Medulla oblongata (tissue), 1 donor: ENCODE measurements around the gene ZNRF3.

Source experiments
- DNase-seq: peaks from one replicate; pipeline ENCODE4 v3.0.0-alpha.2; 2015; ENCODE audit errors: extremely low spot score

The ZNRF3 gene

DNA sequence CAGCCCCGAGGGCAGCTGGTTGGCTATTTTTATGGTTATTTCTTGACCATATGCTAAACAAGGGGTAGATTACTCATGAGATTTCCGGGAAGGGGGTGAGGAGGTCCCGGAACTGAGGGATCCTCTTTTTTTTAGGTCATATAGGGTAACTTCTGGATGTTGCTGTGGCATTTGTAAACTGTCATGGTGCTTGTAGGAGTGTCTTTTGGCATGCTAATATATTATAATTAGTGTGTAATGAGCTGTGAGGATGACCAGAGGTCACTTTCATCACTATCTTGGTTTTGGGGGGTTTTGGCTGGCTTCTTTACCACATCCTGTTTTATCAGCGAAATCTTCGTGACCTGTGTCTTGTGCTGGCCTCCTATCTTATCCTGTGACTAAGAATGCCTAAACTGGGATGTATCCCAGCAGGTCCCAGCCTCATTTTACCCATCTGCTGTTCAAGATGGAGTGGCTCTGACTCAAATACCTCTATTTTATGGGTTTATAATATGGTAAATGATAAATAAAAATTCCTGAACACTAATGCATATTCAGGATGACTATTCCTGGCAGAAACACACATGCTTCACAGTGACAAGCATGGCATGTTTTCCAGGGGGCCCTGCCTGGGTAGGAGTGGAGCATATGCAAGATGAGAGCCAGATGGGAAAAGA lies 200.7 kb downstream of the ZNRF3 start:
- no peak for DNase-seq

DNA sequence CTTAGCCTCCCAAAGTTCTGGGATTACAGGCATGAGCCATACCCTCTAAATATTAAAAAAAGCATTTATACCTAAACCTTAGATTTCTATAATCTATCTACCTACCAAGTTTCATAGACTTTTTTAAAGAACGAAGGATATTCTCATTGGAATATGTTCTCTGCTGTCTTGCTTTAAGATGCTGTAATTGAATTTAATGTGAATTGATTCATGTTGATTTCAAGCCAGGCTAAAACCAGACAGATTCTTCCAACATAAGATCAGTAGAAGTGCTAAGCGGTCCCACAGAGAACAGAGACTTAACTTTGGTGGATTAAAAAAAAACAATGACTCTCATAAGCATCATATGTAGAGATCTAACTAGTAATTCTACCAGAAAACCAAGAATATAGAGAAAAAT lies 203.6 kb downstream of the ZNRF3 start:
- no peak for DNase-seq

DNA sequence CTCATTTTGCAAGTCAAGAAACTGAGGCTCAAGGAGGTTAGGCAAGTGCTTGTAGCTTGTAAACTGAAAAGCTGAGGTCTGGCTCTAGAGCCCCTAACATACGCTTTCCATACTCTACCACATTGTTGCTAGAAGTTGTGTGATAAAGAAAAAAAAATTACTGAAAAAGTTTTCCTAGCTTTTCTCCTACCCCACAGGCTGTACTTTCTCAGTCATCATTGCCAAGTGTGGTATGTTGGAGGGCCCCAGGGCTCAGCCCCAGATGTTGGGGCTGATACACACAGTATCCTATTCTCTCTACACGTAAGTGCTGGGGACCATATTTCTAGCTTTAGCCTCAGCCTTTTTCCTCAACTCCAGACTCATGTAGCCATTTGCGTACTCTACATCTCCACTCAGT lies 205.4 kb downstream of the ZNRF3 start:
- no peak for DNase-seq

DNA sequence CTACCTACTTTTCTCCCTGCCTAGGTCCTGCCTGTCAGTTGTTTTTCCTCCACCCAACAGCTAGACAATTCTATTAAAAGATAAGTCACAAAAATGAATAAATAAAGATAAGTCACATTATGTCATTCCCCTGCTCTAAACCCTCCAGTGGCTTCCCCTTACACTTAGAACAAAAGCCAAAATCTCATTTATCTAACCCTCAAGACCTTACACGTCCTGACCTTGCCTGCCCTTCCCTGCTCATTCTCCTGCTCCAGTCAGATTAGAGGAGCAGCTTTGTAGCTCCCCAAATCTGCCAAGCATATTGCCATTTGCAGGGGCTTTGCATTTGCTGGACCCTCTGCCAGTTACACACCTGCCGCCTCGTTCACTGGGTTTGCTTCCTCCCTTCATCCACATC lies 206.1 kb downstream of the ZNRF3 start:
- no peak for DNase-seq

DNA sequence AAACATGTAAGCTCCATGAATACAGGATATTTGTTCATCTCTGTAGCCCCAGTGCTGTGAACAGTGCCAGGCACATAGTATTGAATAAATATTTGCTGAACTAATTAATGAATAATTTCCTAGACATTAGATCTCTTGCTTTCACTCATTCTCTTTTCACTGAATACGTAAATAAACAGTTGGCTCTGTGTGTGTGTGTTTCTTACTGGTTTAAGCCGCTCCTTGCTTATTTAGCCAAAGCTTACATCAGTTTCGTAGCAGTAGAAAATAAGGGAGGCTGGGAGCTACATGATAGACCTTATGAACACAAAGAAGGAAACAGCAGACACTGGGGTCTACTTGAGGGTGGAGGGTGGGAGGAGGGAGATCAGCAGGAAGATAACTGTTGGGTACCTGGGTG lies 206.7 kb downstream of the ZNRF3 start:
- DNase-seq: no peak

DNA sequence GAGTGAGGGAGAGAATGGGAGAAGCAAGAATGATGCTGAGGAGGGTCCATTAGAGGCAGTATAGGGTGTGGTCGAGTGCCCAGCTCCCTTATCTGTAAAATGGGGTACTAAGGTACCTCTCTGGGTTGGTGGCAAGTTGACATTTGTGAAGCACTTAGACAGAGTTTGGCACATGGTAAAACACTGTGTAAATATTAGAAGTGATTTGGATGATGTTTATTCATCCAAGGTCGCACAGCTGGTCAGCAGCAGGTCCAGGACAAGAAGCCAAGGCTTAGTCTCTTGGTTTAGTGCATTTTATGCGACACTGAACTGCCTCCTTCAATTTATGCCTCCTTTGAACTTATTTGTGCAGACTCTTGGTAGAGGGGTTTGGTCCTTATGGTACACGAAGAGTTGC lies 208.9 kb downstream of the ZNRF3 start:
- no peak for DNase-seq

DNA sequence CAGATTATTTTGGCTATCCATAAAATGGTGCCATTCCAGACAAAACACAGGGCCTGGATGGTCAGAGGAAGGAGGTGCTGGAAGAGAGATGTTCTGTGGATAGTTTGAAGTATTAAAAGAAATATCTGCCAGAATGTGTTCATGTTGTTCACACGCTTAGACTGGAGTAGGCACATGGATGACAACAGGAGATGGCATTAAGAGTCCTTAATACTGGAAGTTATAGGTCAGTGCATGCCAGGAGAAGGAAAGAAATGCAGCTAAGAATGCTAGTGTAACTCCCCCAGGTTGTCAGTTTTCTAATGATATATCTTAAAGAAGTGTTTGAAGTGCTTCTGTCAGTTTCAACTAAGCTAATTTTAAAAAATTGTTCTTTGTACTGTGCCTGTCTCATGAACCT lies 209.7 kb downstream of the ZNRF3 start:
- no peak for DNase-seq

DNA sequence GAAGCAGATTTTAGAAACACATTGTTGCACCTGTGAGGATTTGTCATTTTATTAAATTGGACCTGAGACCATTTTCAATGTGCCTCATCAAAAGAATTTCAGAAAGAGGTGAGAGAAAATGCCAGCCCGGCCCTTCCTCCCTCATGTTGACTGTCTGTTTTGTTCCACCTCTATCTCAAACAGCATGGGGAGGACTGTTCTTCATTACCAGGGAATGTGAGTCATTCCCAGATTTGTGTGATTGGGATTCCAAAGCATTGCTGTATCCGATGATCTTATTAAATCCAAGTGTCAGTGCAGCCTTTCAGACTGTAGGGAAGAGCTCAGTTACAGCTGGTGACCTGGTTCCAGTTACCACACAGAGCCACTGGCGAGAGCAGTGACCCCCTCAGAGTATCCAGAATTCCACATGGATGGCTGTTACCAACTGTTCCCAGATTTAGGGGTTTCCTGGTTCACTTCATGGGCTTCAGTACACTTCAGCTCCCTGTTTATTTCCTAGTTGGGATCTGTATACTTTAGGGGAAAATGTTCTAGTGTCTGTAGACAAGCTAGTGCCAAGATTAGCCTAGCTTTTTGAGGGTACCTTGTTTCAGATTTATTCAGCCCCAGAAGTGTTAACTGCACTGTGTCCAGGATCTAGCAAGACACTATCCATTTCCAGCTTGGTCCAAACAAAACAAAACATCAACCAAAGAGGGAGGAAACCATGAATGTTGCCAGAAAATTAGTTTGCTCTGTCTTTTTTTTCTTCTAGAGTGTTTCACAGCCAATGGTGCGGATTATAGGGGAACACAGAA lies 210.3 kb downstream of the ZNRF3 start:
- DNase-seq: no peak

DNA sequence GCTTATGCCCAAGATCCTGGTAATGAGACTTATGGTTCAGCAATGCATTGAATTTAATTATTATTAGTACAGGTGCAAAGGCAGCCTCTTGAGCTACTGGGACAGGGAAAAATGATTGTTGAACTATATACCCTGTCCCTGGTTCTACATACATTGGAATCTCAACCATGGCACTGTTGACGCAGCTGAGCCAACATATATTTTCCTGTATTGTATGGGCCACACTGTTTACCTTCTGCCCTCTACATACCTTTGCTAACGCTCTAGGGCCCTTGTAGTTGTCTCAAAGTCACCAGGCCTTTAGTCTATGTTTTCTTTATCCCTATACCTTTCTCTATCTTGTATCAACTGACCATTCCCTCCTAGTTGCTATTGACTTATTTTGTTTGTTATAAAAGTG lies 212.1 kb downstream of the ZNRF3 start:
- DNase-seq: no peak

DNA sequence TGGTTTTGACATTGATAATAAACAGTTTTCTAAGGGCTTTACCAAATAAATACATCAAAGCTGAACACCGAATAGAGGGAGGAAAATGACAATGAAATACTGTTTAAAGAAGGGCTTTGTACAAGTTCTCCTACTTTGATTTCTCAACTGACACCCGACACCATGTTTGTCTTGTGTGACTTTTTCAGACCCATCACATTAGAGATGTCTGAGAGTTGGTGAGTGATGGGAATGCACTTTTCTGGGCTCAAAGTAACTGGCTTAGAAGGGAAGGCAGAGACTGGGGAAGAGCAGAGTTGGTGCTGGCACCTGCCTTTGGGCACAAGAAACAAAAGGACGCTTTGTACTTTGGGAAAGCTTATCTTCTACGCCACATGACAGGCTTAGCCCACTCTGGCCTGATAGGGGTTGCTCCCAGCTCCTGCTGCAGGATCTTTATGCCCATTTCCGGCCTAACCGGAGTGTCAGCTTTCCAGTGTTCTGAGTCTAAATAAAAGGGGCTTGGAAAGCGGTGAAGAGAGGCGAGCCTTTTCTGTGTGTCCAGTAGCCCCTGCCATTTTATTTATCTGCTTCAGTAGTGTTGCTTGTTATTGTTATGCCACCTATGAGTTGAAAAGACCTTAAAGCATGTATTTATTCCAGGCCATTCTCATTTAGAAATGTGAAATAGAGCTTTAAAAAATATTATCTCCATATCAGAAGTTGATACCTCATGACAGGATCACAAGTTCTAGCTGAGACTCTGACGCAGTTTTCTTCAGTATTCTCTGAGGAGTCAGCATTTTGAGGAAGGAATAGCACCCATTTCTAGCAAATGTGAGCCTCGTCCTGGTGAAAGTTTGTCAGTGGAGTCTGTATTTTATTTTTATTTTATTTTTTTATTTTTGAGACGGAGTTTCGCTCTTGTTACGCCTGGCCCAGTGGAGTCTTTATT lies 213.6 kb downstream of the ZNRF3 start:
- DNase-seq: peak; percentile 50

DNA sequence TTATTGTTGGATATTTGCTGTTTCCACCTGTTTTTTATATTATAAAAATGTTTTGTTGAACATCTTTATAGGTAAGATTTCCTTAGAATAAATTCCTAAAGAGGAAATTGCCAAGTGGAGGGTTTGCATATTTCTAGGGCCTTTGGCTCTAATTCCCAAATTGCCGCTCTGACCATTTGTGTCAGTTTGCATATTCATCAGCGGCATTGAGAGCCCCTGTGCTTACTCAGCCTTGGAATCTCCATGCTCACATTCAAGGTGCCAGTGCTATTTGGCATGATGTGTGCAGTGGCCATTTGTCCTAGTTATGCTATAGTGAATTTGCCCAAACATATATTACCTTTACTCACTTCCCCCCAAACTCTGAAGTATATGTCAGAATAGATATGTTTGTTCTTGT lies 214.9 kb downstream of the ZNRF3 start:
- no peak for DNase-seq

DNA sequence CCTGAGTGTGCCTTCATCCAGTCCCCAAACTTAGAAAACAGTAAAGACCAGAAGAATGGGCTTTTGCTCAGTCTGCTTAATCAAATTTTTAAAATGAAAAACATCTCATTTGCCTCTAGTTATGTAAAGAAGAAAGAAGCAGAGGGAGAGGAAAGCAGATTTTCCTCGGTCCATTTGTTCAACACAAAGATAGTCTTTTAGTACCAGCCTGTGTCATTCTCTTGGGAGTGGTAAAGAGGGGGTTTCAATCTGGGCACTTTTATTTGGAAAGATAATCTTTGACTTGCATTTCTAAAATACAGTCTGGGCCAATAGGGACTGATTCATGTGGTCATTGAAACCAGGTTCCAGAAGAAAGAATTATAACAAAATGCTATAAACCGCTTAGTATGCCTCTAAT lies 218.9 kb downstream of the ZNRF3 start:
- no peak for DNase-seq

DNA sequence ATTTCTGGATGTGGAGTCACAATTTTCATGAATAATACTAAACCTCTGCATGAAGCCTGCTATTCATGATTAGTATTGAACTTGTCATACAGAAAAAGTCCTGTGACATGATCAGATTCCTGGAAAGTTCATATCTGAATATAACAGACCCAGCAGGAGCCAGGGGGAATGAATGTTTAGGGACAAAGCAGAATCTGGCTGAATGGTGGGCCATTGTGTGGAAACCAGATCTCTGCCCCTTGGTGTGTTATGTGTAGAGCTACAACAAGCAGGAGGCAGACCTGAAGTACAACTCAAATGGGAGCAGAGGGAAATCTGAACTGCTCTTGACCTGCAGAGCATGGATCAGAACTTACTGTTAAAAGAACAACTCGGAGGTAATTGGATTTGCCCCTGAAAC lies 219.7 kb downstream of the ZNRF3 start:
- DNase-seq: no peak

DNA sequence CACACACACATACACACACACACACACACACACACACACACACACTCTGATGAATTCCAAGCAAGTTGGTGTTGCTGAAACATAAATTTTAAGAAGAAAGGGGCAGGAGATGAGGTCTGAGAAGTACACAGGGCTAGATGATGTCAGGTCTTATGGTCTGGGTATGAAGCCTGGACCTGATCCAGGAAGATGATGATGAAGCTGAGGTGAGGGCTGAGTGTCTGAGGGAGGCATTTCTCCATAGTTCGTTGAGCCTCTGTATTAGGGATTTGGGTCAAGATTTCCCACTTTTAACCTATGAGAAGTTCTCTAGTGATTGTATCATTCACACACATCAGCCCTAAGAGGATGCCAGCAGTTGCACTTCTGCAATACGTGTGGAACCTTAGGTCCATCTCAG lies 222.1 kb downstream of the ZNRF3 start:
- DNase-seq: no peak

DNA sequence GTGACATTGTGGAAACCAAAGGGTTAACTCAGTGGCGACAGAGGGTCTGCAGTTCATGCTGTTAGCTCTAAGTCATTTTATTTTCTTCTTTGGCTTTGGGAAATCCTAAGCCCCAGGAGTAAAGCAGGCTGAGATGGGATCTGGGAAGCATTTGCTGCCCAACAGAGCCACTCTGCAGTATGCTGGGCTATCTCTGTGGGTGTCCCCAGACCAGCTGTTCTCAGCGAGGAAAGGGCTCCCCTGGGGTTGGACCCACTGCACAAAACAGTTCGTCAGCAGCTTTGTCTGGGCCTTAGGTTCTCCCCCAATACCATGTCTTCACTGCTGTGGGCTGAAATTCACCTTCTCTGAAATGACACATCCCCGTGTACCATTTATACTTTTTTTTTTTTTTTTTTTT lies 223.5 kb downstream of the ZNRF3 start:
- no peak for DNase-seq
